NCI-H748 (cell line): Measurements from ENCODE around the gene LRRTM4.

Experiments used
- DNase-seq: peaks from one replicate; lab custom pipeline; 2025; ENCODE audit not compliant: unreplicated experiment; lab: John Stamatoyannopoulos, UW

Gene LRRTM4

GRCh38 chr2:77521931-77522470 lies at the start of gene LRRTM4:
Gene LRRTM4, minus strand, starts transcription at chr2:77522376.
- DNase-seq = peak; percentile 64

GRCh38 chr2:77571545-77571944 lies 49.4 kb upstream of the LRRTM4 start:
- DNase-seq = no peak

DNA sequence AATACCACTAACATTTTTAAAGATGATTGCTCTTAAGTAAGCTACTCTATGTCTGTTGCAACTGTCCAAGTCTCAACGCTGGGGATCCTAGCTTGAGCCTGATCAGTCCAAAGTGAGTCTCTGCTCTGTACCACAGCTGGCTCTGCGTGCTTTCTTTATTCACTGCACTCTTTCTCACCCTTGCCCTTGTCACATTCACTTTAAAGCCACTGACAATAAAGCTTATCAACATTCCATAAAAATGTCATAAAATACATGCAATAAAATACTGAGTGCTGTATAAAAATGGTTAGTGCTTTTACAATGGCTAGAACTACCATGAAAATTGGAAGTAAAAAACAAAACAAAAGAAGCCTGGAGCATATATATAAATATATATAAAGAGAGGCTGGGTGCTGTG lies 45.5 kb upstream of the LRRTM4 start:
- no peak for DNase-seq

- peak; percentile 72 for DNase-seq
Observed at GRCh38 chr2:77566582-77566981, 44.4 kb upstream of the LRRTM4 start.

DNA sequence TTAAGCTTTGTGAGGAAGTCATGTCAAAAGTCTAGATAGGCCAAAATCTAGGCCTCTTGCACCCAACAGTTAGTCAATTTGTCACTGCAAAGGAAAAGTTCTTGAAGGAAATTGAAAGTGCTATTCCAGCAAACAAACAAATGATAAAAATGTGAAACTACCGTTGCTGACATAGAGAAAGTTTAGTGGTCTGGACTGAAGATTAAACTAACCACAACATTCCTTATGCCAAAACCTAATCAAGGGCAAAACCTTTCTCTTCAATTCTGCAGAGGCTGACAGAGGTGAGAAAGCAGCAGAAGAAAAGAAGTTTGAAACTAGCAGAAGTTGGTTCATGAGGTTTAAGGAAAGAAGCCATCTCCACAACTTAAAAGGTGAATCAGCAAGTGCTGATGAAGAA lies 44.0 kb upstream of the LRRTM4 start:
- no peak for DNase-seq

DNA sequence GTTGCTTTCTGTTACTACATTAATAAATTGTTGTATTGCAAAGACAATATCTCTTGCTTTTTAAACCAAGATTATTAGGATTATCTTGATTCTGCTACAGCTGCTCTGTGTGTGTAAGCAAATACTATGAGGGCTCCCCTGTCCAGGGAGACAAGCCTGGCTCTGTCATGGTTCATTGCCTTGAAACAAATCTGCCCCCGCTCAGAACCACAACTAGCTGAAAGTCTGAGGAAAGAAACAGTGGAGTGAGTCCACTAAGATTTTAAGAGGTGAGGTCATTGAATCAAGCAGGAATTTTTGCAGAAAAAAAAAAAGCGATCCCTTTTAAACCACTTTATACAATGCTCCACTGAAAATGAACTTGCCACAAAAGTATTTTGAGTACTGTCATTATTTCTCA lies 30.8 kb upstream of the LRRTM4 start:
- DNase-seq = no peak

GRCh38 chr2:77538031-77538430 lies 15.9 kb upstream of the LRRTM4 start:
- no peak for DNase-seq

- DNase-seq = no peak
Observed at GRCh38 chr2:77522888-77523287, 712 bp upstream of the LRRTM4 start.

DNA sequence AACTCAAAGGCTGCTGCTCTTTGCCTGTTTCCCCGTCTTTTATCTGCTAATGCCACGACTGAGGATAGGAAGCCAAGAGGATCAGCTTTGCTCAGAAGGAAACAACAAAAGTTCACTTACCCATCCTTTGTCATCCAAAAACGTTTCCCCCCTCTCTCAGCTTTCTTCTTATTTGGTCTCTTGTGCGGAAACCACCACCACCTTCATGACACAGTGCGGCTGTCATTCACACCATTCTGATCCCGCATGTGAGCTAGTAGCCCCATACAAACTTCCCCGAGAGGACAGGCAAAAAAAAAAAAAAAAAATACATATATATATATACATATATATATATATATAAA lies 656 bp downstream of the LRRTM4 start:
- DNase-seq = no peak

GRCh38 chr2:77520641-77521547 lies 1.3 kb downstream of the LRRTM4 start:
- DNase-seq = no peak

DNA sequence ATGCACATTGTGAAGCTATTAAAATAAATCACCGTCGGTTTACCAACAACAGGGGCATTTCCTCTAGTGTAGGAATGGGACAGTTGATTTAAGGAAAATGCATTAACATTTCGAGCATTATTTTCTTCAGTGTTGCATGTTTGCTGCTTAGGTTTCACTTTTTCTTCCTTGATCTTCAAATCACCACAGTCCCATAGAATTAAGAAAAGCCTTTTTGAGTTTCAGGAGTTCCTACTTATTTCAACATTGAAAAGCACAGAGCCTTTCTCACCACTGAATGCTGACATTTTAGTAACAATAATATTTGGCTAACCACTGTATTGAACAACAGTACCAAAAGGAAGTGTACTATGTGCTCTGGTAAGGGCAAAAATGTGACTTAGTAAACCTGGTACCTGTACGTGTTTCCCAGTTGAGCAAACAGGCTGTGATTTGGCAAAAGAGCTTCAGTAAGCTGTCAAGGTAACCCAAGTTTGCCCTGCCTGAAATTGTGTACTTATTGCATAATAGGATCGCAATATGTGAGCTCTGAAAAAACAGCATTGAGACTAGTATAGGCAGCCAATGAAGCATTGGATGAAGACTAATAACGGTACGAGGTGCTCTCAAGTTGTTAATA lies 2.2 kb downstream of the LRRTM4 start:
- DNase-seq = no peak

- DNase-seq = no peak
Observed at GRCh38 chr2:77519164-77519887, 2.9 kb downstream of the LRRTM4 start.

- no peak for DNase-seq
Observed at GRCh38 chr2:77518311-77518710, 3.9 kb downstream of the LRRTM4 start.

DNA sequence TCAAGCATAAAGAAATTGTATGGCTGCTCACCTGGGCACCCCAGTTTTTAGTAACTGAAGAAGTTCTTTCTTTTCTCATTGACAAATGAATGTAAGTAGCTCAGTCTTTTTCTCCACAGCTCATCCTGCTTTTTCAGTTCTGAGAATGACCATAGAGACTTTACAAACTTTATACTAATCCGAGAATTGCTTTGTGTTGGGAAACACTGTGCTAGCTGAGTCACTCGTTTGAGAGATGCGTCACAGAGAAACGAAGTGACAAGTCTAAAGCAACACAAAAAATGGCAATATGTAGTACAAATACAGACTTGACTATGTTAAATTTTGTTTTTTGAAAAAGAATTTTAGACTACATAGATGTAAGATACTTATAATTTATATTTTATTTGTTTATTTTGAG lies 9.0 kb downstream of the LRRTM4 start:
- no peak for DNase-seq

- no peak for DNase-seq
Observed at GRCh38 chr2:77512507-77512906, 9.7 kb downstream of the LRRTM4 start.

- DNase-seq = no peak
Observed at GRCh38 chr2:77508511-77508910, 13.7 kb downstream of the LRRTM4 start.

- DNase-seq = peak; percentile 3
Observed at GRCh38 chr2:77507657-77508056, 14.5 kb downstream of the LRRTM4 start.

- no peak for DNase-seq
Observed at GRCh38 chr2:77488141-77488540, 34.0 kb downstream of the LRRTM4 start.

GRCh38 chr2:77487074-77487803 lies 34.9 kb downstream of the LRRTM4 start:
- DNase-seq = no peak

- DNase-seq = peak; percentile 34
Observed at GRCh38 chr2:77484026-77484425, 38.1 kb downstream of the LRRTM4 start.

- no peak for DNase-seq
Observed at GRCh38 chr2:77479895-77480294, 42.3 kb downstream of the LRRTM4 start.
